ENCODE data around the gene TDRKH.

TDRKH gene

GRCh38 chr1:151822404-151822803 is 32.1 kb upstream of the TDRKH start:
- peak; percentile 70 for DNase-seq

GRCh38 chr1:151820940-151821339 is 30.6 kb upstream of the TDRKH start:
- DNase-seq, result no peak

- no peak for DNase-seq
These were observed 29.8 kb upstream of the TDRKH start for GRCh38 chr1:151819976-151820623.

- DNase-seq, result no peak
These were observed 29.0 kb upstream of the TDRKH start for GRCh38 chr1:151819227-151819835.

GRCh38 chr1:151817353-151817730 is 27.0 kb upstream of the TDRKH start:
- no peak for DNase-seq

GRCh38 chr1:151816548-151817352 is 26.4 kb upstream of the TDRKH start:
- no peak for DNase-seq

- DNase-seq, result peak; percentile 22
These were observed 25.5 kb upstream of the TDRKH start for GRCh38 chr1:151815716-151816327.

GRCh38 chr1:151814971-151815545 is 24.8 kb upstream of the TDRKH start:
- DNase-seq, result no peak

- DNase-seq, result no peak
These were observed 24.1 kb upstream of the TDRKH start for GRCh38 chr1:151814426-151814825.

GRCh38 chr1:151813271-151813977 is 23.1 kb upstream of the TDRKH start:
- no peak for DNase-seq

GRCh38 chr1:151811181-151811580 is 20.9 kb upstream of the TDRKH start:
- DNase-seq, result no peak

GRCh38 chr1:151809985-151810556 is 19.8 kb upstream of the TDRKH start:
- no peak for DNase-seq

GRCh38 chr1:151809290-151809984 is 19.1 kb upstream of the TDRKH start:
- DNase-seq, result no peak

GRCh38 chr1:151807766-151808165 is 17.5 kb upstream of the TDRKH start:
- DNase-seq, result no peak

GRCh38 chr1:151807131-151807530 is 16.8 kb upstream of the TDRKH start:
- DNase-seq, result no peak

- DNase-seq, result no peak
These were observed 15.9 kb upstream of the TDRKH start for GRCh38 chr1:151806170-151806569.

- no peak for DNase-seq
These were observed 14.9 kb upstream of the TDRKH start, which contains the start of gene LINGO4 for GRCh38 chr1:151805066-151805820. Gene LINGO4, minus strand, starts transcription at chr1:151805419. Its CDS starts 2,715 bp downstream, at chr1:151802704.

- DNase-seq, result no peak
These were observed 13.6 kb upstream of the TDRKH start for GRCh38 chr1:151803915-151804314.

- DNase-seq, result no peak
These were observed 12.9 kb upstream of the TDRKH start for GRCh38 chr1:151803164-151803563.

GRCh38 chr1:151802372-151802771 is 12.1 kb upstream of the TDRKH start:
- no peak for DNase-seq

GRCh38 chr1:151801846-151802245 is 11.5 kb upstream of the TDRKH start:
- DNase-seq, result no peak
